ENCODE data around the gene PGRMC2.

Gene PGRMC2

DNA sequence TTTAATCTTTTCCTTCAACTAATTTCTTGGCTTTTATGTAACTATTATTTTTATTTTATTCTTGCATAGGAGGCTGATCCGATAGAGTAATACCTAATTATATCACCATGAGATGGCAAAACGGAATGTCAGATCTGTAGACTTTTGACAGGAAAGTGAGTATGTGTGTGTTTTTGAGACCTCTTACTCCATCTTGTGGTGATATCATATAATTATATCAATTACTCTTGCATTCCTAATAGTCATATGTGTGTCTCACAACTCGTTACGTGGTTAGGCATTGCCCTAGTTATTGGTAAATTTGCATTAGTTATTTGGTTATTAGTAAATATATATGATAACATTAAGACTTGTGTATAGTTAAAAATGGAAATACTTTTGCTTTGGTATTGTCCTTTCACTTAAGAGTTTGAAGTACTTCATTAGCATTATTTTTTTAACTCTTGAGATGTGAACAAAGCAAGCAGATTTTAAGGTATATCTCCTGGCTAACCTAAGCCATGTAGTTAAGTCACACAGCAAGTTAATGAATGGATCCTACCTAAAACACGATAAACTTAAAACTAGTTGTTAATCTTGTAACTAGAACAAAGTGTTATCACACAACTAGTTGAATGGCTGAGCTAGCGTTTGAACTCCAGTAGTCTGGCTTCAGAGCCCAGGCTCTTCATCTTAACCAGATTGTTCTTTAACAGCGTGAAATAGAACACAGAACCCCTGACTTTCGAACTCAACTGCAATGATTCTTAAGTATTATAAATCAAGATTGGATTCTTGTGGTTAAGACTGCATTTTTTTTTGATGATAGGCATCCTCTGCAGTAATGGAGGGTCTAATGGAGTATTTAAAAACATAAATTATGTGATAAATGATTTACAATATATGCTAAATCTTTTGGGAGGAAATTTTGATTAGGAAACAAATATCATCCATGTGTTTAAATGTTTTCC is 67.1 kb downstream of the PGRMC2 start:
- Histone ChIP-seq H3K4me1 (ENCODE audit: control insufficient read depth, insufficient read depth, low read length) (no peaks in the 10 kb centered on the region), H3K27ac (ENCODE audit: low read depth, low read length) (no peak overlapping the region), H3K4me3 (ENCODE audit: low read depth, low read length) (no peak overlapping the region)

More for the DNA sequence above, 67.1 kb downstream of the PGRMC2 start:
- Histone ChIP-seq H3K9ac (ENCODE audit: low read length) (no peak overlapping the region), H3K36me3 (ENCODE audit: control insufficient read depth, insufficient read depth, low read length) (no peaks in the 10 kb centered on the region), H3K27me3 (ENCODE audit: control insufficient read depth, insufficient read depth, low read length) (no peaks in the 10 kb centered on the region), H3K9me3 (ENCODE audit: control insufficient read depth, insufficient read depth, low read depth, low read length) (no peaks in the 10 kb centered on the region)
